Endothelial cell of umbilical vein (primary cell): ENCODE results near the gene TOM1. TPM values are rescaled to one million over a fixed set of nuclear protein-coding genes. Genes with fewer than 3 reads are reported as not detected.

Source experiments
- BruUV-seq: library from RNA; stranded (reverse); fragments of 400-500 nt; replicated peaks from 2 replicates; lab custom pipeline; 2021; lab: Mats Ljungman, UMichigan
- CTCF ChIA-PET: fragments of 300-600, 350-600 bp; sonication (Branson Sonifier 250); formaldehyde crosslinking; loops from one replicate; lab custom pipeline; 2021; ENCODE audit warnings: antibody characterized with exemption, inconsistent platforms; lab: Charles Lee
- POLR2A ChIA-PET: fragments of 300-600, 350-600 bp; sonication (Branson Sonifier 250); formaldehyde crosslinking; loops from one replicate; lab custom pipeline; 2021; ENCODE audit warnings: antibody characterized with exemption, inconsistent platforms; lab: Charles Lee
- DNase-seq: peaks from one replicate; pipeline ENCODE4 v3.0.0-alpha.2; 2011; ENCODE audit warnings: low read depth, low spot score
- FAIRE-seq: peaks from 2 replicates; lab custom pipeline; 2011; peaks lifted over from hg19 to GRCh38; lab: Jason Lieb, UNC
- H2AFZ ChIP-seq: 2 replicates; pipeline ENCODE4 v1.6.0; 2012; ENCODE audit warnings: low read depth, low read length, control low read depth, inconsistent platforms
- H3K27ac ChIP-seq: 2 replicates; pipeline ENCODE4 v1.5.1; 2011; ENCODE audit warnings: low read depth, mild to moderate bottlenecking, control low read depth, low read length, moderate library complexity; ENCODE audit not compliant: insufficient read depth
- H3K27me3 ChIP-seq, 2 experiments: 2 replicates each; pipeline versions ENCODE4 v1.6.0 to v1.6.1; 2011; ENCODE audit warnings: low read length in 2 of 2, mixed read lengths in 1 of 2; ENCODE audit not compliant: control insufficient read depth in 2 of 2, insufficient read depth in 2 of 2
- H3K36me3 ChIP-seq, 2 experiments: 2 replicates in 1 of 2; 3 replicates in 1 of 2; pipeline ENCODE4 v1.5.1; 2011; ENCODE audit warnings: low read length in 2 of 2, mild to moderate bottlenecking in 1 of 2, moderate library complexity in 1 of 2; ENCODE audit not compliant: control insufficient read depth in 2 of 2, insufficient read depth in 2 of 2; ENCODE audit errors: extremely low read depth in 1 of 2
- H3K4me1 ChIP-seq: 3 replicates; pipeline ENCODE4 v1.5.1; 2011; ENCODE audit warnings: mild to moderate bottlenecking, low read length; ENCODE audit not compliant: control insufficient read depth, insufficient read depth; ENCODE audit errors: extremely low read depth
- H3K4me2 ChIP-seq: 2 replicates; pipeline ENCODE4 v1.6.1; 2011; ENCODE audit warnings: low read length, control low read depth, mixed read lengths; ENCODE audit not compliant: insufficient read depth
- H3K4me3 ChIP-seq, 3 experiments: fragments of 200-600 bp in 1 of 3; sonication (generic), shearing (Covaris generic) in 1 of 3; replicated peaks in 1 of 3; 2 replicates each; pipeline ENCODE4 v1.5.1; 2011 to 2016; ENCODE audit warnings: control low read depth in 3 of 3, low read length in 3 of 3, mild to moderate bottlenecking in 2 of 3, inconsistent platforms in 1 of 3, low read depth in 1 of 3, moderate library complexity in 1 of 3; ENCODE audit not compliant: insufficient read depth in 1 of 3
- H3K79me2 ChIP-seq: 2 replicates; pipeline ENCODE4 v1.6.0; 2012; ENCODE audit warnings: low read length, inconsistent platforms; ENCODE audit not compliant: control insufficient read depth, insufficient read depth
- H3K9ac ChIP-seq: replicated peaks from 2 replicates; pipeline ENCODE3; 2011; ENCODE audit warnings: low read length, control low read depth; ENCODE audit not compliant: insufficient read depth; ENCODE audit errors: extremely low read depth
- H3K9me1 ChIP-seq: replicated peaks from 3 replicates; pipeline ENCODE4 v1.6.0; 2011; ENCODE audit warnings: mild to moderate bottlenecking, low read length; ENCODE audit not compliant: control insufficient read depth, insufficient read depth; ENCODE audit errors: extremely low read depth
- H3K9me3 ChIP-seq: replicated peaks from 2 replicates; pipeline ENCODE4 v1.5.1; 2012; ENCODE audit warnings: low read length, inconsistent platforms; ENCODE audit not compliant: control insufficient read depth, insufficient read depth
- H4K20me1 ChIP-seq: replicated peaks from 2 replicates; pipeline ENCODE3; 2011; ENCODE audit warnings: mild to moderate bottlenecking, low read length; ENCODE audit not compliant: control insufficient read depth, insufficient read depth; ENCODE audit errors: extremely low read depth
- CTCF ChIP-seq, 2 donors: IDR thresholded peaks; 1 replicate in 1 of 2; 2 replicates in 1 of 2; pipeline ENCODE4 v1.5.1; 2011; ENCODE audit warnings: low read length in 2 of 2, mild to moderate bottlenecking in 2 of 2, moderate library complexity in 2 of 2, control low read depth in 1 of 2, inconsistent platforms in 1 of 2, low read depth in 1 of 2; ENCODE audit not compliant: insufficient read depth in 1 of 2; ENCODE audit errors: extremely low read depth in 1 of 2
- EZH2 ChIP-seq: IDR thresholded peaks from 2 replicates; pipeline ENCODE4 v1.6.1; 2012; ENCODE audit warnings: borderline replicate concordance, low read depth, mild to moderate bottlenecking, moderate library complexity, low read length, inconsistent platforms; ENCODE audit not compliant: severe bottlenecking
- FOS ChIP-seq: IDR thresholded peaks from 2 replicates; pipeline ENCODE4 v1.6.1; 2011; ENCODE audit warnings: mild to moderate bottlenecking, low read length, moderate library complexity, borderline replicate concordance; ENCODE audit not compliant: insufficient read depth
- GATA2 ChIP-seq: IDR thresholded peaks from 2 replicates; pipeline ENCODE4 v1.7.0; 2011; ENCODE audit warnings: low read depth, mild to moderate bottlenecking, moderate library complexity, mixed read lengths, low read length; ENCODE audit not compliant: insufficient read length, insufficient read depth
- JUN ChIP-seq: IDR thresholded peaks from 2 replicates; pipeline ENCODE4 v1.6.1; 2011; ENCODE audit warnings: borderline replicate concordance, low read depth; ENCODE audit not compliant: insufficient read length, insufficient read depth
- MAX ChIP-seq: IDR thresholded peaks from 2 replicates; pipeline ENCODE4 v1.6.1; 2011; ENCODE audit not compliant: insufficient read depth, insufficient read length
- MYC ChIP-seq: IDR thresholded peaks from one replicate; pipeline ENCODE4 v1.6.1; 2011; ENCODE audit warnings: mild to moderate bottlenecking, low read depth, low read length
- POLR2A ChIP-seq: IDR thresholded peaks from 2 replicates; pipeline ENCODE4 v1.6.1; 2012; ENCODE audit warnings: low read depth, mild to moderate bottlenecking, control low read depth, low read length
- POLR2AphosphoS5 ChIP-seq: IDR thresholded peaks from 2 replicates; pipeline ENCODE4 v1.6.1; 2012; ENCODE audit warnings: low read depth, mild to moderate bottlenecking, control low read depth, low read length, moderate library complexity; ENCODE audit not compliant: insufficient read depth
- dilution Hi-C: fragments of 300-500 bp; cut with MboI; formaldehyde crosslinking; loops from one replicate; pipeline ENCODE4 v1.15.0; 2019; ENCODE audit warnings: low sequenced_read_pairs; ENCODE audit not compliant: extremely low pct_ligation_motif_present
- intact Hi-C: fragments of 100-400 bp; cut with micrococcal nuclease; formaldehyde crosslinking; loops from one replicate; pipeline ENCODE4 v1.10.0; 2022
- polyA plus RNA-seq, 4 experiments: library from polyadenylated mRNA; depleted of rRNA in 3 of 4; stranded (reverse) in 3 of 4; unstranded in 1 of 4; fragments of >200 nt; gene quantifications; 2 replicates each; pipeline versions ENCODE4 v1.2.1 to v1.2.3, GENCODE V29; 2011 to 2012; ENCODE audit warnings: missing spikeins in 1 of 4
- total RNA-seq: library from RNA; stranded (reverse); gene quantifications from 2 replicates; pipeline ENCODE4 v1.2.3, GENCODE V29; 2021

TOM1 gene
- total and polyA plus RNA-seq, 2 donors (not counting 3 experiments of a cell fraction or from before 2014, with no cell fraction given): 36.4 to 74.4 TPM

- peak; percentile 63 for FAIRE-seq
- ChIA-PET POLR2A (interaction anchor here (0.6 to 1.2 kb wide), 4 partner anchors 16 to 1178 kb away, joined by 3 to 7 read pairs (median 4); partner anchors contain the start of gene TOM1), CTCF (interaction anchor here (1.0 to 3.8 kb wide), 4 partner anchors 15 to 98 kb away, joined by 3 to 17 read pairs (median 9); partner anchors contain the start of gene TOM1)
- Histone ChIP-seq H3K9me1 (no peaks in the 10 kb centered on the region), H3K27ac (no peak overlapping the region), H3K4me1 (peaks cover 20% of the 10 kb centered on the region), H3K4me3 (no peak overlapping the region), H3K79me2 (no peaks in the 10 kb centered on the region), H3K27me3 (no peaks in the 10 kb centered on the region), H2AFZ (no peak overlapping the region), H3K9ac (no peak overlapping the region), H4K20me1 (no peaks in the 10 kb centered on the region), H3K4me2 (no peak overlapping the region), H3K36me3 (peaks cover 2 to 39% of the 10 kb centered on the region in 2 experiments), H3K9me3 (no peaks in the 10 kb centered on the region)
- intact Hi-C loops: no loop called here
- DNase-seq: no peak
- dilution Hi-C loops: no loop called here
- no TSS peak for BruUV-seq
- TF ChIP-seq POLR2A (no peak), FOS (no peak), MYC (no peak), EZH2 (no peak), POLR2AphosphoS5 (no peak), JUN (no peak), CTCF (IDR thresholded peaks at IDR 0.05; ENCODE audit: extremely low read depth in 1 of 2, insufficient read depth in 1 of 2, low read depth in 1 of 2, low read length in 2 of 2) (no peak), GATA2 (no peak), MAX (no peak)
These were observed 29.6 kb downstream of the TOM1 start for GRCh38 chr22:35329114-35329847.
